Body of pancreas (tissue), 4 donors: ENCODE results near the gene RHBDF2.

ENCODE experiments used
- POLR2A ChIP-seq, 3 donors: fragments of 450-650 bp; IDR thresholded peaks; one replicate each; pipeline ENCODE4 v1.6.1; 2016; ENCODE audit warnings: antibody characterized with exemption in 3 of 3, mild to moderate bottlenecking in 2 of 3
- TF ChIP-seq, protein P1 (sequence below), 7 experiments: fragments of 450-650 bp in 4 of 7; fragments of 200-600 bp in 3 of 7; sonication (generic) in 3 of 7; IDR thresholded peaks; one replicate each; pipeline ENCODE4 v1.5.1; 2016 to 2019; ENCODE audit warnings: antibody characterized with exemption in 7 of 7

DNA sequence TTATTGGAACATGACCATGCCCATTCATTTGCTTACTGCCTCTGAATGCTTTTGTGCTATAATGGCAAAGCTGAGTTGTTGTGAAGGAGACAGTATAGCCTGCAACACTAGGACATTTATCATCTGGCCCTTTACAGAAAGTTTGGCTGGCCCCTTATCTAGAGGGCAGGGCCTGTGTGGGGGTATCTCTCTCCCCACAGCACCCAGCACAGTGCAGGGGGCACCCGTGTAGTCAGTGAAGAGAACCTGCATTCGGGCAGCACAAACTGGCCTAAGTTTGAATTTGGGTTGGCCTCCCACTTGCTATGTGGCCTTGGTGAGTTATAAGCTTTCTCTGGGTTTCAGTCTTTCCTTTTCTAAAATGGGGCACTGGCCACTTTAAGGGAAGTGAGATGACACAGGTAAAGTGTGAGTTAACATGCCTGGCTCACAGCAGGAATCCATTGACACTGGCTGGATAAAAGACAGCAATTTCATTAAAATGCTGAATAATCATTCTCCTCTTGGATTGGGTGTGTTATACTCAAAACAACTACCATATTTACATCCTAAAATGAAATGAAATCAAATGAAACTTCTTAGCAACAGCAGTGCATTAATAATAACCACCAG, 60.4 kb downstream of the RHBDF2 start:
- TF ChIP-seq, protein P1, sequence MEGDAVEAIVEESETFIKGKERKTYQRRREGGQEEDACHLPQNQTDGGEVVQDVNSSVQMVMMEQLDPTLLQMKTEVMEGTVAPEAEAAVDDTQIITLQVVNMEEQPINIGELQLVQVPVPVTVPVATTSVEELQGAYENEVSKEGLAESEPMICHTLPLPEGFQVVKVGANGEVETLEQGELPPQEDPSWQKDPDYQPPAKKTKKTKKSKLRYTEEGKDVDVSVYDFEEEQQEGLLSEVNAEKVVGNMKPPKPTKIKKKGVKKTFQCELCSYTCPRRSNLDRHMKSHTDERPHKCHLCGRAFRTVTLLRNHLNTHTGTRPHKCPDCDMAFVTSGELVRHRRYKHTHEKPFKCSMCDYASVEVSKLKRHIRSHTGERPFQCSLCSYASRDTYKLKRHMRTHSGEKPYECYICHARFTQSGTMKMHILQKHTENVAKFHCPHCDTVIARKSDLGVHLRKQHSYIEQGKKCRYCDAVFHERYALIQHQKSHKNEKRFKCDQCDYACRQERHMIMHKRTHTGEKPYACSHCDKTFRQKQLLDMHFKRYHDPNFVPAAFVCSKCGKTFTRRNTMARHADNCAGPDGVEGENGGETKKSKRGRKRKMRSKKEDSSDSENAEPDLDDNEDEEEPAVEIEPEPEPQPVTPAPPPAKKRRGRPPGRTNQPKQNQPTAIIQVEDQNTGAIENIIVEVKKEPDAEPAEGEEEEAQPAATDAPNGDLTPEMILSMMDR (IDR thresholded peaks at IDR 0.05): no peak
- no peak for TF ChIP-seq POLR2A (IDR thresholded peaks at IDR 0.05)
